Mucosa of descending colon (tissue), 3 donors: ENCODE measurements around the gene OR4D9. TPM values are rescaled to one million over a fixed set of nuclear protein-coding genes. Genes with fewer than 3 reads are reported as not detected.
"Not testable (repeated sequence)": the region's sequence is repeated elsewhere in the genome, so short reads cannot be mapped to it uniquely, and the experiment has no call there.

Source experiments
- ATAC-seq: fragments of 200-7000 bp; cut with Tn5 transposase; one replicate; pipeline ENCODE4 v1.9.1; 2020; ENCODE audit warnings: mild to moderate bottlenecking, moderate library complexity
- DNase-seq, 3 donors: peaks; one replicate each; pipeline ENCODE4 v3.0.0-alpha.2; 2020
- H3K36me3 ChIP-seq: fragments of 200-600 bp; one replicate; pipeline ENCODE4 v1.8.0; 2021; ENCODE audit warnings: low read depth, mild to moderate bottlenecking
- H3K4me1 ChIP-seq: fragments of 200-600 bp; one replicate; pipeline ENCODE4 v1.8.0; 2021; ENCODE audit warnings: low read depth, mild to moderate bottlenecking
- H3K4me3 ChIP-seq: fragments of 200-600 bp; one replicate; pipeline ENCODE4 v1.8.0; 2021; ENCODE audit warnings: mild to moderate bottlenecking
- H3K9me3 ChIP-seq: fragments of 200-600 bp; one replicate; pipeline ENCODE4 v1.8.0; 2021; ENCODE audit warnings: mild to moderate bottlenecking
- intact Hi-C, 2 donors: fragments of 100-400 bp; cut with DNase I in 1 of 2; cut with micrococcal nuclease in 1 of 2; formaldehyde crosslinking; loops; one replicate each; pipeline versions ENCODE4 v1.11.0 to v1.11.1; 2022; cut with DNase I, micrococcal nuclease
- total RNA-seq, 3 donors: library from RNA; stranded (reverse); fragmentation: NEBNext Ultra II Directional in 2 of 3; extraction: Animal tissue kit (Norgen Biotek cat#: 25700) in 2 of 3; gene quantifications; one replicate each; pipeline versions ENCODE4 v1.2.1 to v1.2.4, GENCODE V29; 2021 to 2023
- TF ChIP-seq, protein P1 (sequence below): fragments of 200-600 bp; IDR thresholded peaks from one replicate; pipeline ENCODE4 v1.8.0; 2022; ENCODE audit warnings: antibody characterized with exemption, mild to moderate bottlenecking
- donor health status: DM: no; HTN: no; CAD: no; lungs with moderate emphysema.
- donor health status: DM: no; HTN: no; CAD: no.
- donor health status: DM: no; HTN: yes; CAD: no.

Gene OR4D9
- total RNA-seq, 3 donors from 2014 or later = not detected

DNA sequence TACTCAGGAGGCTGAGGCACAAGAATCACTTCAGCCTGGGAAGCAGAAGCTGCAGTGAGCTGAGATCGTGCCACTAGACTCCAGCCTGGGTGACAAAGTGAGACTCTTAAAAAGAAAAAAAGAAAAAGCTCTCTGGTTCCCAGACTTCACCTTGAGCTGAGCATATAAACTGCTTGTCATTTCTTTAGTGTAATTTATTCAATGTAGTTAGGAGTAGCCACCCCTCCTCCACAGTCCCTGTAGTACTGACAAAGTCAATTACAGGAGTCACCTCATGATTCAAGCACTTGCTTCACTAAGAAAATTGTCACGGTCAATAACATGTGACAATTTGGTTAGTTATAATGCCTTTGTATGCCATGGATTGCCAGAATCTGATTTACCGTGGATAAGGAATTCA lies 31.0 kb upstream of the OR4D9 start:
- ATAC-seq (no peak), DNase-seq (no peak)
- no peaks in the 10 kb centered on the region for H3K9me3 ChIP-seq
- TF ChIP-seq, protein P1, sequence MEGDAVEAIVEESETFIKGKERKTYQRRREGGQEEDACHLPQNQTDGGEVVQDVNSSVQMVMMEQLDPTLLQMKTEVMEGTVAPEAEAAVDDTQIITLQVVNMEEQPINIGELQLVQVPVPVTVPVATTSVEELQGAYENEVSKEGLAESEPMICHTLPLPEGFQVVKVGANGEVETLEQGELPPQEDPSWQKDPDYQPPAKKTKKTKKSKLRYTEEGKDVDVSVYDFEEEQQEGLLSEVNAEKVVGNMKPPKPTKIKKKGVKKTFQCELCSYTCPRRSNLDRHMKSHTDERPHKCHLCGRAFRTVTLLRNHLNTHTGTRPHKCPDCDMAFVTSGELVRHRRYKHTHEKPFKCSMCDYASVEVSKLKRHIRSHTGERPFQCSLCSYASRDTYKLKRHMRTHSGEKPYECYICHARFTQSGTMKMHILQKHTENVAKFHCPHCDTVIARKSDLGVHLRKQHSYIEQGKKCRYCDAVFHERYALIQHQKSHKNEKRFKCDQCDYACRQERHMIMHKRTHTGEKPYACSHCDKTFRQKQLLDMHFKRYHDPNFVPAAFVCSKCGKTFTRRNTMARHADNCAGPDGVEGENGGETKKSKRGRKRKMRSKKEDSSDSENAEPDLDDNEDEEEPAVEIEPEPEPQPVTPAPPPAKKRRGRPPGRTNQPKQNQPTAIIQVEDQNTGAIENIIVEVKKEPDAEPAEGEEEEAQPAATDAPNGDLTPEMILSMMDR = no peak
- no peak overlapping the region for H3K4me3 ChIP-seq
- intact Hi-C loops = no loop called here
- H3K36me3 ChIP-seq = no peaks in the 10 kb centered on the region
- no peaks in the 10 kb centered on the region for H3K4me1 ChIP-seq

DNA sequence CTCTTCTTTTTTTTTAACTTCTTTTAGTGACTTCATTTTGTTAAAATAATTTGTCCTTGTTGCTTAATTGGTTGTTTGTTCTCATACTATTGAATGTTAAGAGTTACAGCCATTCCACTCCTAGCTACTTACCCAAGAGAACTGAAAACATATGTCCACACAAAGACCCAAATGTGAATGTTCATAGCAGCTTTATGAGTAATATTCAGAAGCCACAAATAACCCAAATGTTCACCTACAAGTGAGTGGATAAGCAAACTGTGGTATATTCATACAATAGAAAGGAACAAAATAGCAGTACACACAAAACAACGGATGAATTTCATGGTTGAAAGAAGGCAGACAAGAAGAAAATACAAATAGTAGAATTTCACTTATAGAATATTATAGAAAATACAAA lies 9.4 kb upstream of the OR4D9 start:
- Histone ChIP-seq H3K4me3 (no peak overlapping the region), H3K36me3 (no peaks in the 10 kb centered on the region), H3K4me1 (no peaks in the 10 kb centered on the region), H3K9me3 (no peaks in the 10 kb centered on the region)
- DNase-seq (no peak), ATAC-seq (no peak)
- TF ChIP-seq, protein P1 = no peak
- intact Hi-C loops = no loop called here

DNA sequence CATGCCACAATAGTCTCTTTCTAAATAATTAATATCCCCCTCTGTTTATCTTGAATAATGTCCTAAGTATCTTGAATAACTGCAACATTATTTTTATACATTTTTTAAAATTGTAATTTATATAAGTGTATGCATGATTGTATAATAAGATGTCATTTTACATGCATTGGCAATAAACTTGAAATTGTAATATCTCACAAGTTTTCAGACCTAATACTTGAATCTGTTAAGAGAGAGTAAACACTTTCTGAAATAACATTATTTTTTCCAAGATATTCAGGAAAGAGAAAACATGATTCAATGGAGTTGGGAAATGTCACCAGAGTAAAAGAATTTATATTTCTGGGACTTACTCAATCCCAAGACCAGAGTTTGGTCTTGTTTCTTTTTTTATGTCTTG lies 8.1 kb upstream of the OR4D9 start, which contains the start of gene OR4D11:
Gene OR4D11 (plus strand): TSS at position 301 of the 400 bp plus-strand sequence. CDS start 0 bp downstream, at position 301.
- TF ChIP-seq, protein P1 = no peak

GRCh38 chr11:59511675-59512074 lies 336 bp downstream of the OR4D9 start:
- intact Hi-C loops = no loop called here
- ATAC-seq = no peak
- TF ChIP-seq, protein P1 = no peak

More for the DNA sequence above, 8.1 kb upstream of the OR4D9 start, which contains the start of gene OR4D11:
- Histone ChIP-seq H3K4me1 (no peaks in the 10 kb centered on the region), H3K36me3 (no peaks in the 10 kb centered on the region), H3K4me3 (no peak within 1 kb of the TSS), H3K9me3 (no peaks in the 10 kb centered on the region)
- ATAC-seq (no peak), DNase-seq (no peak)
- intact Hi-C loops = no loop called here

GRCh38 chr11:59520139-59520538 lies 8.8 kb downstream of the OR4D9 start:
- ATAC-seq, DNase-seq, H3K36me3 ChIP-seq, intact Hi-C loops, H3K4me3 ChIP-seq, H3K9me3 ChIP-seq, H3K4me1 ChIP-seq: not testable (repeated sequence)

More at GRCh38 chr11:59511675-59512074, 336 bp downstream of the OR4D9 start:
- Histone ChIP-seq H3K9me3 (no peaks in the 10 kb centered on the region), H3K36me3 (no peaks in the 10 kb centered on the region), H3K4me1 (no peaks in the 10 kb centered on the region), H3K4me3 (no peak overlapping the region)
- DNase-seq = no peak

DNA sequence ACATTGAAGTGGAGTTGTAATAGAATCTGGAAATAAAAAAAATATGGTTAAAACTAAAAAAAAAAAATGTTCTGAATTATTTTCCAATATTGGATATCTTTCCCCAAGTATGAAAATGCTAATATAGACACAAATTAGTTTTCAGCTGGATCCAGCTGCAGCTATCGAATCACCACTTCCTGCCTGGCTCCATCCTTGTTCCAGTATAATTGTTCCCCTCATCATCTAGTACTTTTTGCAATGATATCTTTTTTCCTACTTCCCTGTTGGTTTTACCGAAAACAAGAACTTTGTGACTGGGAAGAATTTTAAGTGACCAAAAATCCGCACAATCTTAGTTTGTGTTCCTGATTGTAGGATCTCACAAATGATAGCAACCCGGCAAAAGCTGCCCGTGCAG lies 9.4 kb downstream of the OR4D9 start:
- TF ChIP-seq, protein P1 = no peak
- Histone ChIP-seq H3K4me3 (no peak overlapping the region), H3K36me3 (no peaks in the 10 kb centered on the region), H3K4me1 (no peaks in the 10 kb centered on the region), H3K9me3 (no peaks in the 10 kb centered on the region)
- DNase-seq = no peak
- intact Hi-C loops = no loop called here
- no peak for ATAC-seq
